Retinal pigment epithelial cell (primary cell): Measurements from ENCODE around the gene CRYGS.
"Not testable (repeated sequence)": the region's sequence is repeated elsewhere in the genome, so short reads cannot be mapped to it uniquely, and the experiment has no call there.

Experiments
- DNase-seq: peaks from one replicate; pipeline ENCODE4 v3.0.0-alpha.2; 2010; ENCODE audit warnings: low read depth
- H3K4me3 ChIP-seq: 2 replicates; pipeline ENCODE4 v1.5.1; 2011; ENCODE audit warnings: mild to moderate bottlenecking, low read length, control low read depth, moderate library complexity
- TF ChIP-seq, protein P1 (sequence below): conservative IDR thresholded peaks from 2 replicates; pipeline ENCODE4 v1.5.1; 2011; ENCODE audit warnings: low read depth, low read length, control low read depth, inconsistent platforms

Gene CRYGS

DNA sequence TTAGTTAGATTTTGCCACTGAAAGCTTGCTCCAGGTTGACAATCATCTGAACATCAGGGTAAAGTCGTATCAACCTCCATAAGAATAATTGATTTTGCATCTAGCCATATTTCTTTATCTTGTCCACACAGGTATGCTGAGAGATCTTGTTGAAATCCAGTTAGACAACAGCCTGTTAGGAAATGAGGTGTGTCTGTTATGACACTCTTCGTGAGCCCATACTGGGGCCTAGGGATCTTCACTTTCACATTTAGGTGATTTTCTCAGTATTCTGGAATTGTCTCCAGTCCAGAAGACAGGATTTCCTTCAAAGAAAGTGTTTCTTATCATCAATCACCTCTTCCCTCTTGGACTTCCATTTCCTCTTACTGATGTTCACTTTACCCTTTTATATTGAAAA is 44.5 kb upstream of the CRYGS start:
- no peak overlapping the region for H3K4me3 ChIP-seq
- no peak for DNase-seq
- TF ChIP-seq, protein P1, sequence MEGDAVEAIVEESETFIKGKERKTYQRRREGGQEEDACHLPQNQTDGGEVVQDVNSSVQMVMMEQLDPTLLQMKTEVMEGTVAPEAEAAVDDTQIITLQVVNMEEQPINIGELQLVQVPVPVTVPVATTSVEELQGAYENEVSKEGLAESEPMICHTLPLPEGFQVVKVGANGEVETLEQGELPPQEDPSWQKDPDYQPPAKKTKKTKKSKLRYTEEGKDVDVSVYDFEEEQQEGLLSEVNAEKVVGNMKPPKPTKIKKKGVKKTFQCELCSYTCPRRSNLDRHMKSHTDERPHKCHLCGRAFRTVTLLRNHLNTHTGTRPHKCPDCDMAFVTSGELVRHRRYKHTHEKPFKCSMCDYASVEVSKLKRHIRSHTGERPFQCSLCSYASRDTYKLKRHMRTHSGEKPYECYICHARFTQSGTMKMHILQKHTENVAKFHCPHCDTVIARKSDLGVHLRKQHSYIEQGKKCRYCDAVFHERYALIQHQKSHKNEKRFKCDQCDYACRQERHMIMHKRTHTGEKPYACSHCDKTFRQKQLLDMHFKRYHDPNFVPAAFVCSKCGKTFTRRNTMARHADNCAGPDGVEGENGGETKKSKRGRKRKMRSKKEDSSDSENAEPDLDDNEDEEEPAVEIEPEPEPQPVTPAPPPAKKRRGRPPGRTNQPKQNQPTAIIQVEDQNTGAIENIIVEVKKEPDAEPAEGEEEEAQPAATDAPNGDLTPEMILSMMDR, result no peak

DNA sequence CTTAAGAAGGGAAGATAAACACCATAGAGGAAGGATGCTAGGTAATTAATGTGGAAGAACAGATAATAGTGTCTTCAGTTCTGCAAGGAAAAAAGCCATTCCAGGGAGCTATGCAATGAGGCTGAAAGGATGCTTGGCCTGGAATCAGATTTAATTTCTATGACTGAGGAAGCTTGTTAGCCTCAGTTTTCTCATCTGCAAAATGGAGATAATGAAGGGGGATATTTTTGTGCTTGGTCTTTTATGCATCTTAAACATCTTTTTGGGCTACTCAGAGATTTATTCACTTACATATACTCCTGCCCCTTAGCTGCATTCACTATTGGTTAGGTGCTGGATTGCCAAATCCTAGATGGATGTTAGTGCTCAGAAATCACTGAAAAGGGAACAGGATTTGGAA is 43.0 kb upstream of the CRYGS start:
- no peak for DNase-seq
- H3K4me3 ChIP-seq, result no peak overlapping the region
- TF ChIP-seq, protein P1, result no peak

DNA sequence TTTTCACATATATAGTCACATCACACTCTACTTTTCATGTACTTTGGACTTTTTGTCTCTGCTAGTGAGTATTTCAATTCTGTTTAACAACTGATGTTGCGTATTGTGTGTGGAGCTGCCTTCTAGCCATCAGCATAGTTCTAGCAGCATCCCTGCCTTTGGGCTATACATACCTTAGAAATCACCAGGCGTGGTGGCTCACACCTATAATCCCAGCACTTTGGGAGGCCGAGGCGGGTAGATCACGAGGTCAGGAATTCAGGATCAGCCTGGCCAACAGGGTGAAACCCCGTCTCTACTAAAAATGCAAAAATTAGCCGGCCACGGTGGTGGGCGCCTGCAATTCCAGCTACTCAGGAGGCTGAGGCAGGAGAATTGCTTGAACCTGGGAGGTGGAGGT is 42.1 kb upstream of the CRYGS start:
- not testable (repeated sequence) for DNase-seq

DNA sequence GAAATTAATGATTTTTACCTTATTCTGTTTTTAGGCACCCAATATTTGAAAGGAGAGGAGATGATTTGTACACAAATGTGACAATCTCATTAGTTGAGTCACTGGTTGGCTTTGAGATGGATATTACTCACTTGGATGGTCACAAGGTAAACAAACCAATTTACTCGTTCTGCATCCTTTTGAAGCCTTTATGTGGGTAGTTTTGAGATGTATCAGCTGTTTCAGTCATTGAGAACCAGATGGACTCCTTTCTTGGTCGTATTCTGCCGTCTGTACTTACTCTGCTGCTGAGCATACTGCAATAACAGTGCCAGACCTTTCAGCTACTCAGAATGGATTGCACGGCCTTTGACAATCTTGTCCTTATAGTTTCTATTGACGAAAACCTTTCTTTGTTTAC is 39.7 kb upstream of the CRYGS start:
- TF ChIP-seq, protein P1, result no peak
- no peak for DNase-seq
- no peak overlapping the region for H3K4me3 ChIP-seq

More for the DNA sequence above, 42.1 kb upstream of the CRYGS start:
- not testable (repeated sequence) for H3K4me3 ChIP-seq

DNA sequence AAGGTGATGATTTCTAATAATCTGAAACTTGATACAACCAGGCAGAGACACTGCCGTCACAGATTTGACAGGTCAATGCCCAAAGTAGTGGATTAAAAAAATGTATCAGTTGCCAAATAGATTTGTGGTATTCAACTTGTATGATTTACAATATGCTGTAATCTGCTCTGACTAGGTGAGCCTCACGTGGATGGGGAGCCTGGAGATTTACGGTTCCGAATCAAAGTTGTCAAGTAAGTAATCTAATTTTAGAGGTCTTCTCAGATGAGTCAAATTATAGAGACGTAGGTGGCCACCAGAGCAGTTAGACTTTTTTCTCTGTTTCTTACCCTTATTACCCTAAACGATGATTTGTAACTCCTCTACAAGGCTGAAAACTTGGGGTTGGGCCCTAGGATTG is 38.4 kb upstream of the CRYGS start:
- DNase-seq, result no peak
- TF ChIP-seq, protein P1, result no peak
- H3K4me3 ChIP-seq, result no peak overlapping the region

DNA sequence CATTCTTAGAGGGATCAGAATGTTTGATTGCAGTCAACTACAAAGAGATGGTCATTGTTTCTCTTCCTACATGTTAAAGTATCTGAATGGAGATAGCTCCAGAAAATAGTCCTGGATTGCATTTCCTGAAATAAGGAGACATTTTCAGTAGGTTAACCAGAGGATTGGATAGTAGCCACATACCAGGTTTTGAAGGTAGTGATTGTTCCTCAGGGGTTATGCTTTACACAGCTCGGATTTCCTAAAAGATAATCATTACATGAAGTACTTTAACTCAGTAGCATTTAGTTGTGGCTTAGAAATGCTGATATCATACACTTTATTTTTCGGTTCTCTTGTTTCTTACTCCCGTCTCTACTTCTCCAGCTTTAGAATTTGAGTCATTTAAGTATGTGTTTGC is 36.6 kb upstream of the CRYGS start:
- TF ChIP-seq, protein P1, result no peak
- no peak for DNase-seq
- no peak overlapping the region for H3K4me3 ChIP-seq

DNA sequence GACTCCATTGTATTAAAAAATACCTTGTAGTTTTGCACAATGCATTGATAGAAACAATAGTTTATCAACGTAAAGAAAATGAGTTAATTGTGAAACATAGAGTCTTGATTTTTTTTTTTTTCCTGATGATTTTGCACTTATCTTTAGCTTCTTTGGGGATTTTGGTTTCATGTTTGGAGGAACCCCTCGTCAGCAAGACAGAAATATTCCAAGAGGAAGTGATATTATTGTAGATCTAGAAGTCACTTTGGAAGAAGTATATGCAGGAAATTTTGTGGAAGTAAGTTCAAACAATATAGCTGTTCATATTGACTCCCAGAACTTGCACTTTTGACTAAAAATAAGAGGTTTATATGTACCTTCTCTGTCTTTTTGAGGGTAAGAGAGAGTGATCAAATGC is 33.3 kb upstream of the CRYGS start:
- DNase-seq, result no peak
- TF ChIP-seq, protein P1, result no peak
- no peak overlapping the region for H3K4me3 ChIP-seq

DNA sequence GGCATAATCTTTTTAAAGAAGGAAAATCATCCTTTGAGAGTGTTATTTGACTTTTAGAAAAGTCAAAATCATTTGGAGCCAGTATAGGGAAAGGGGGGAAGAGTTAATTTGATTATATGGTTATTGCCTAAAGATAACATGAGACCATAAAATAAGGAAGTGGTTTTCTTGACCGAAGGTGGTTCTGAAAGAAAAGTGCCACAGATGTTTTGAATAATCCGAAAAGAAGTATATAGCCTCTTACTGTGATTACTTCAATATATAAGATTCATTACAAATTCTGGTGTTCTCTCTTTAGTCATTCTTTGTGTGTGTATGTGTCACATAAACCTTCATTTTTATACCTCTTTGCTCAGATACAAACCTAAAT is 27.4 kb upstream of the CRYGS start:
- H3K4me3 ChIP-seq, result peak overlapping the region; percentile 96
- TF ChIP-seq, protein P1, result no peak
- no peak for DNase-seq
